GM21723 (cell line): ENCODE measurements around the gene COL28A1.
"Not testable (repeated sequence)": the region's sequence is repeated elsewhere in the genome, so short reads cannot be mapped to it uniquely, and the experiment has no call there.

Experiments
- ATAC-seq: cut with Tn5 transposase; IDR thresholded peaks from one replicate; pipeline ENCODE4 v1.9.1; 2021; ENCODE audit warnings: mild to moderate bottlenecking, moderate library complexity; ENCODE audit not compliant: unreplicated experiment

COL28A1 gene

DNA sequence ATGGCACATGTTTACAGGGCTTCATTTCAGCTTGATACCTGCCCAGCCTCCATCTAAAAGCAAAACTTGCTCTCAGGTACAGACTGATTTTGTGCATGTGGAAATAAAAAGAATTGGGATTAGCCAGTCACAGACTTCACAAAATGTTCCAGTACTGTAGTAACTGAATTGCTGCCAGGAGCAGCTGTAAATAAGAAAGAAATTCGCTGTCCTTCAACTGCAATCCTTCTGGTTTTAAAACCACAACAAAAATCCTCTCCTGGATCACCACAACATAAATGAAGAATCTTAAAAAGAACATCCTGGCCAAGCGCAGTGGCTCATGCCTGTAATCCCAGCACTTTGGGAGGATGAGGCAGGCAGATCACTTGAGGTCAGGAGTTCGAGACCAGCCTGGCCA is 27.1 kb upstream of the COL28A1 start:
- ATAC-seq, result no peak

- ATAC-seq, result not testable (repeated sequence)
These were observed 25.9 kb upstream of the COL28A1 start for GRCh38 chr7:7561591-7561990.

DNA sequence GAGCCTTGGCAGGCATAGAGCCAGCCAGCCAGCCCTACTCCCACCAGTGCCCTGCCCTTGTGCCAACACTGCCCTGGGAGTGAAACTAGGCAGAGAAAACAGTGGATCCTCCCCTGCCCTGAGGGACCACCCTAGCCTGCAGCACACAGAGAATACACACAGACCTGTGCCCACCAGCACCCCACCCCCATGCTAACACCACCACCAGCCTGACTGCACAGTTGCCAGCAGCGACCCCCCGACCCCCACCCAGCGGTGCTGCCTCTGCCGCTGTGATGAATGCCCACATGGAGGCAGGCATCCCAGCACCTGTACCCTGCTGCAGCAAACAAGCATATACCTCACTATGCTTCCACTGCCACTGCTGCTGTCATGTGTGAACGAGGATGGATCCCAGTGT is 21.6 kb upstream of the COL28A1 start:
- no peak for ATAC-seq

DNA sequence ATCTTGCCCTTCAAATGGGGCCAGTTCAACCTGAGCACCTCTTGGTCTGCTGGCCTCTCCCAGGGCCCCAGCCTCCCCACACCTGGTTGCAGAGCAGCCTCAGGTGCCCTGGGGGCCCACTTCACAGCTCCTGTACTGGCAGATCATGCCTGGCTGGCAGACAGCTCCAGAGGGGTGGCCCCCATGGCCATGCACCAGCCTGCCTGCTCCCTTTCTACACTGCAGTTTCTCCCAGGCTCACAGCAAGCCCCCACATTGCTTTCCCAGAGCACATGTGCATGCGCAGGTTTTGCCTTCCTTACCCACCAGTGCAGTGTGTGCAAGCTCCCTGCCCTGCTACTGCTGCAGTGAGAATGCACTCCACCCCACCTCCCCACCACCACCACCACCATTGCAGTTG is 21.2 kb upstream of the COL28A1 start:
- no peak for ATAC-seq

- no peak for ATAC-seq
These were observed 19.2 kb upstream of the COL28A1 start for GRCh38 chr7:7554649-7555575.

DNA sequence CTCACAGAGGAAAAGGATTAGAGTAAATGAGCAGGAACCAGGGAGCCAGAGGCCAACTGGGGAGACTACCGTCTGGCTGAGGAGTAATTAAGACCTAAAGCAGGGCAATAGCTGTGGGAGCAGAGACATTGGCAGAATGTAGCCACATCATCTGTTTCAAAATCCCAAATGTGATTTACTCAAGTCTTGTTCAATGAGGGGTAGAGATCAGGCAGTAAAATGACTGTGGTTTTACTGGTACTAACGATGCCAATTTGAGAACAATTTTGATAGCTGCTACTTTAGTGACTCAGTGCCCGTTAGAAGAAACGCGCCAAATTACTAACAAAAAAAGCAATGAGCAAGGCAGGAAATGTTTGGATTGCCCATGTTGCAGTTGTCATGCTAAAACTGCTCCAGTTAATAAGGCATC is 18.4 kb upstream of the COL28A1 start:
- no peak for ATAC-seq

- ATAC-seq, result no peak
These were observed 17.7 kb upstream of the COL28A1 start for GRCh38 chr7:7553386-7553785.

DNA sequence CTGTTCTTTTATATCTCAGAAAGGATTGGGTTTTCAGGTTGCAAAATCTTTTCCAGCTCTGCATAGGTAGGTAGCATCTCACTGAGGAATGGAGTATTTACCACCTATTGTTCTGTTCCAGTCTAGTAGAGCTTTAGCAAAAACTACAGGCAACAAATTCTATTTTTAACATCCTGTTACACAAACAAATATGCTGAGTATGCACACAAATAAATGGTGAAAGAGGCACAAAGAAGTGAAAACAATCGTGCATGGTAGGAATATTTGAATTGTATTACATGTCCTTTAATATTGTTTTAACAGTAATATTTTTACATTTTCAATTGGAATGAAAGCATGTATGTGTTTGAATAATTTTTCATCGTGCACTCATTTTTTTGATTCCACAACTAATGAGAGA is 16.5 kb upstream of the COL28A1 start:
- no peak for ATAC-seq

- ATAC-seq, result no peak
These were observed 15.0 kb upstream of the COL28A1 start for GRCh38 chr7:7550663-7551062.

DNA sequence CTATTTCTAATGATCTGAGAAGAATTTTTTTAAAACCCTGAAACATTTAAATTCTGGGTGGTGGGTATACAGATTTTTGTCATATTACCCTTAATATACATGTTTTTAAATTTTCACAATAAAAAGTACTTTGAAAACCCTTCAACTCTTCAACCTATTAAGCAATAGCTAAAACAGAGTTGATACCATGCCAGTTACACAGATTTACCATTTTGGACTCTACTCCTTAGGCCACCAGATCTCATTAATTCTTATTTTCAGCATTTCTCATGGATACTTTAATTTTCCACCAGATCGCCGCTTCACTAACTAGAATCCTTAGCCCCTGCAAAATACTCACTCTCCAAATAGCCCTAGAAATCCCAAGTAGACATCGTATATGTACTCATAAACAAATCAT is 12.7 kb upstream of the COL28A1 start:
- no peak for ATAC-seq

GRCh38 chr7:7542251-7542835 is 6.7 kb upstream of the COL28A1 start:
- no peak for ATAC-seq

GRCh38 chr7:7539711-7540110 is 4.0 kb upstream of the COL28A1 start:
- ATAC-seq, result no peak

GRCh38 chr7:7539152-7539551 is 3.5 kb upstream of the COL28A1 start:
- no peak for ATAC-seq

GRCh38 chr7:7537711-7538110 is 2.0 kb upstream of the COL28A1 start:
- no peak for ATAC-seq

- no peak for ATAC-seq
These were observed 835 bp upstream of the COL28A1 start for GRCh38 chr7:7536396-7537019.

- no peak for ATAC-seq
These were observed 1.7 kb downstream of the COL28A1 start for GRCh38 chr7:7533831-7534430.

- no peak for ATAC-seq
These were observed 6.3 kb downstream of the COL28A1 start for GRCh38 chr7:7529328-7529727.

DNA sequence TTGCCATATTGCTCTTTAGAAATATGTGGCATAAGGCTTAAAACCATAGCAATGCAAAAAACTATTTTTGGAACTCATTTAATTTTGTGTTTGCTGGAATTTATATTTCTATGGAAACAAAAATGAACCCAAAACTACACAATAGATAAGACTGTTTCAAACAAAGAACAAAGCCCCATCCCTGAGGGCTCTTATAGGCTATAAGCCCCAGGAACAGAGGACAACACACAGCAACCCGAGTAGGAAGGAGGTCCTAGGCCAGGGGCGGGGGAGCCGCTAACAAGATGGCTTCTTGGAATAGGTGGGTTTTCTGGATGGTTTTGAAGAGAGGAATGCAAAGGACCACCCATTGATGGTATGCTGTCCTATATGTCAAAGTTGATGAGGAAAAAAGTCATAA is 8.6 kb downstream of the COL28A1 start:
- no peak for ATAC-seq

DNA sequence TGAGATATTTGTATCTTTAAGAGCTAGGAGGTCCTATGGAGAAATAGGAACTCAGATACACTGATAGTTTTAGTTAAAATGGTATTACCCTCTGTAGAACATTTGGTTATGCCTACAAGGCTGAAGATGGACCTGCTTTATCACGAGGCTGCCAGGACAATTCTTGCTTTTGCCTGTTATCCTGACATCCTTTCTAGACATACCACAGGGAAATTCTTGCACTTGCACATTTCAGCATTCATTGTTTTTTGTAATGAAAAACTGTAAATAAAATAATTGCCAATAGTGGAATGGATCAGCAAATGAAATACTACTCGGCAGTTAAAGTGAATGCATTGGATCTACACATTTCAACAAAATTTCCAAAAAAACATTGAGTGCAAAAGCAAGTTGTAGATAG is 9.7 kb downstream of the COL28A1 start:
- no peak for ATAC-seq

- ATAC-seq, result no peak
These were observed 11.6 kb downstream of the COL28A1 start for GRCh38 chr7:7524121-7524520.

- no peak for ATAC-seq
These were observed 13.3 kb downstream of the COL28A1 start for GRCh38 chr7:7522421-7522820.

GRCh38 chr7:7521259-7521658 is 14.4 kb downstream of the COL28A1 start:
- no peak for ATAC-seq
